Uterus (tissue), 4 donors: ENCODE results near the gene NAP1L4. TPM values are rescaled to one million over a fixed set of nuclear protein-coding genes. Genes with fewer than 3 reads are reported as not detected.

Source experiments
- DNase-seq, 2 donors: peaks; one replicate each; pipeline ENCODE4 v3.0.0-alpha.2; 2019 to 2020
- H3K27ac ChIP-seq, 2 donors: fragments of 200-600 bp; sonication (generic); 1 replicate in 1 of 2; 2 replicates in 1 of 2; pipeline ENCODE4 v1.5.1; 2016 to 2018
- H3K27me3 ChIP-seq, 2 donors: fragments of 200-600 bp; sonication (generic); one replicate each; pipeline ENCODE4 v1.5.1; 2018 to 2019; ENCODE audit warnings: control low read depth in 1 of 2
- H3K36me3 ChIP-seq, 2 donors: fragments of 200-600 bp; sonication (generic); one replicate each; pipeline ENCODE4 v1.5.1; 2019; ENCODE audit warnings: control low read depth in 1 of 2
- H3K4me1 ChIP-seq, 2 donors: fragments of 200-600 bp; sonication (generic); one replicate each; pipeline ENCODE4 v1.5.1; 2018 to 2019; ENCODE audit warnings: control low read depth in 1 of 2
- H3K4me3 ChIP-seq, 2 donors: fragments of 200-600 bp; sonication (generic); 1 replicate in 1 of 2; 2 replicates in 1 of 2; pipeline ENCODE4 v1.5.1; 2018 to 2019; ENCODE audit warnings: mild to moderate bottlenecking in 1 of 2
- H3K9me3 ChIP-seq, 2 donors: fragments of 200-600 bp; sonication (generic); one replicate each; pipeline ENCODE4 v1.5.1; 2019; ENCODE audit warnings: control low read depth in 1 of 2
- POLR2A ChIP-seq, 2 donors: fragments of 450-650 bp; IDR thresholded peaks; one replicate each; pipeline ENCODE4 v1.6.1; 2016; ENCODE audit warnings: antibody characterized with exemption in 2 of 2, mild to moderate bottlenecking in 1 of 2, moderate library complexity in 1 of 2
- intact Hi-C: fragments of 100-400 bp; cut with DNase I; formaldehyde crosslinking; loops from one replicate; pipeline ENCODE4 v1.15.1; 2023; ENCODE audit warnings: low total_unique reads
- total RNA-seq, 4 donors: library from RNA; depleted of rRNA in 3 of 4; stranded (reverse); fragments of >200 nt in 3 of 4; gene quantifications; one replicate each; pipeline versions ENCODE4 v1.1.0 to v1.2.4, GENCODE V29; 2014 to 2023
- TF ChIP-seq, protein P1 (sequence below), 4 experiments: fragments of 200-600 bp in 2 of 4; fragments of 450-650 bp in 2 of 4; sonication (generic) in 2 of 4; IDR thresholded peaks; one replicate each; pipeline ENCODE4 v1.5.1; 2016 to 2019; ENCODE audit warnings: antibody characterized with exemption in 4 of 4, mild to moderate bottlenecking in 2 of 4, moderate library complexity in 1 of 4
- donor health status: DM: yes; HTN: yes; CAD: no.

The NAP1L4 gene
- total RNA-seq, 4 donors from 2014 or later: 96.1 to 183 (median 129) TPM

GRCh38 chr11:2980168-2980840 is 11.8 kb downstream of the NAP1L4 start:
- no peak for DNase-seq
- TF ChIP-seq, protein P1, sequence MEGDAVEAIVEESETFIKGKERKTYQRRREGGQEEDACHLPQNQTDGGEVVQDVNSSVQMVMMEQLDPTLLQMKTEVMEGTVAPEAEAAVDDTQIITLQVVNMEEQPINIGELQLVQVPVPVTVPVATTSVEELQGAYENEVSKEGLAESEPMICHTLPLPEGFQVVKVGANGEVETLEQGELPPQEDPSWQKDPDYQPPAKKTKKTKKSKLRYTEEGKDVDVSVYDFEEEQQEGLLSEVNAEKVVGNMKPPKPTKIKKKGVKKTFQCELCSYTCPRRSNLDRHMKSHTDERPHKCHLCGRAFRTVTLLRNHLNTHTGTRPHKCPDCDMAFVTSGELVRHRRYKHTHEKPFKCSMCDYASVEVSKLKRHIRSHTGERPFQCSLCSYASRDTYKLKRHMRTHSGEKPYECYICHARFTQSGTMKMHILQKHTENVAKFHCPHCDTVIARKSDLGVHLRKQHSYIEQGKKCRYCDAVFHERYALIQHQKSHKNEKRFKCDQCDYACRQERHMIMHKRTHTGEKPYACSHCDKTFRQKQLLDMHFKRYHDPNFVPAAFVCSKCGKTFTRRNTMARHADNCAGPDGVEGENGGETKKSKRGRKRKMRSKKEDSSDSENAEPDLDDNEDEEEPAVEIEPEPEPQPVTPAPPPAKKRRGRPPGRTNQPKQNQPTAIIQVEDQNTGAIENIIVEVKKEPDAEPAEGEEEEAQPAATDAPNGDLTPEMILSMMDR (IDR thresholded peaks at IDR 0.05): no peak
- TF ChIP-seq POLR2A (IDR thresholded peaks at IDR 0.05): no peak
- no peaks in the 10 kb centered on the region for H3K9me3 ChIP-seq
- H3K4me1 ChIP-seq: peaks cover 0 to 4% of the 10 kb centered on the region in 2 donors
- H3K4me3 ChIP-seq: no peak overlapping the region
- intact Hi-C loops: no loop called here
- H3K27ac ChIP-seq: no peak overlapping the region
- H3K27me3 ChIP-seq: no peaks in the 10 kb centered on the region
- no peaks in the 10 kb centered on the region for H3K36me3 ChIP-seq

GRCh38 chr11:2977113-2977512 is 15.0 kb downstream of the NAP1L4 start:
- no peak for TF ChIP-seq POLR2A (IDR thresholded peaks at IDR 0.05)
- TF ChIP-seq, protein P1 (IDR thresholded peaks at IDR 0.05): no peak
- Histone ChIP-seq H3K4me1 (peaks cover 0 to 1% of the 10 kb centered on the region in 2 donors), H3K27me3 (no peaks in the 10 kb centered on the region), H3K27ac (no peak overlapping the region), H3K9me3 (no peaks in the 10 kb centered on the region), H3K36me3 (no peaks in the 10 kb centered on the region), H3K4me3 (no peak overlapping the region)
- DNase-seq: no peak
- intact Hi-C loops: no loop called here

DNA sequence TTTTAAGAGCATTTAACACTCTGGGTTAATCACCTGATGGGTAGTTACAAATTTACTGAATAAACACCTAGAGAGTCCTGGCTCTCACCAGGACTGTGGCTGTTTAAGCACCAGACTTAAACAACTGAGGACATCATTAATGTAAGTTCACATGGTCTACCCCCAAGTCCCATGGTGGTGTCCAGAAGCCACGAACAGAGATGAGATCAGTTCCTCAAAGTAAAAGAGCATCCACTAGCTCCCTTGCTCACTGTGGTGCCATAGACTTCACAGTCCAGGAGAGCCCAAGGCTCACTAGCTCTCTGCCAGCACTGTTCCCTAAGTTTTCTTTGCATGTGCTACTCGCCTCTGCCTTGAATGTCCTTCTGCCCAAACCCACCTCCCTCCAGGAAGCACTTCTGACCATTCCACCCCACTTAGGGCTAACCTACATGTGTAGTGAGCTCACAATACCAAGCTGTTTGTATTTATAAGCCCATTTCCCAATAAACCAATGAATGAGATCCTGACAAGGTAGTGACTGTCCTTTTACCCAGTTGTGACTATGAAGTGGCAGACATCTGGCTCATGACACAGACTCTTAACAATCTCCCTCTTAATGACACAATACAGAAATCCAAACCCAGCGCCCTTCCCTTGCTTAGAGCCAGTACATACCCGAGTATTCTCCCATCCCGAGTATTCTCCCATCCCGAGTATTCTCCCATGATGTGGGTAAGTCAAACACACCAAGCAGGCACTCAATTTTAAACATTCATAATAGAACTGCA is 15.7 kb downstream of the NAP1L4 start:
- no peaks in the 10 kb centered on the region for H3K4me1 ChIP-seq
- no peak overlapping the region for H3K27ac ChIP-seq
- TF ChIP-seq, protein P1 (IDR thresholded peaks at IDR 0.05): no peak
- TF ChIP-seq POLR2A (IDR thresholded peaks at IDR 0.05): no peak
- no peaks in the 10 kb centered on the region for H3K36me3 ChIP-seq
- no peaks in the 10 kb centered on the region for H3K27me3 ChIP-seq
- no peak overlapping the region for H3K4me3 ChIP-seq
- no peak for DNase-seq
- intact Hi-C loops: no loop called here
- H3K9me3 ChIP-seq: no peaks in the 10 kb centered on the region

DNA sequence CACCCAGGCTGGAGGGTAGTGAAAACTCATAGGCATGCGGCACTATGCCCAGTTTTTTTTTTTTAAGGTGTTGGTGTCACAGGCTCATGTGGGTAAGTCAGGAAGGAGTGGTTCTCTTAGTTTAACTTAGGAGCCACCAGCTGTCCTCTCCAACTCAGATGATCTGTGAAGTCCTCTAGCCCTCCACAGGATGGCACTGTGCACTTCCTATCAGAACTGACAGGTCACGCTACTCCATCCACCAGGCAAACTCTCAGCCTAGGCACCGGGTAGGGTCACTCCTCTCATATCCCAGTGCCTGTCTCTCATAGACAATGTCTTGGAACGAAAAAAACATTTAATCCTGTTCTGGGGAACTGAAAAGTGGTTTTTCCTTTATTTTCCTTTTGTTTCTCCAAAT is 16.5 kb downstream of the NAP1L4 start:
- Histone ChIP-seq H3K36me3 (no peaks in the 10 kb centered on the region), H3K27me3 (no peaks in the 10 kb centered on the region)
- intact Hi-C loops: no loop called here

More for the DNA sequence above, 16.5 kb downstream of the NAP1L4 start:
- TF ChIP-seq, protein P1 (IDR thresholded peaks at IDR 0.05): no peak
- no peak for TF ChIP-seq POLR2A (IDR thresholded peaks at IDR 0.05)
- Histone ChIP-seq H3K9me3 (no peaks in the 10 kb centered on the region), H3K4me3 (no peak overlapping the region), H3K27ac (no peak overlapping the region), H3K4me1 (no peaks in the 10 kb centered on the region)
- DNase-seq: no peak
